T-helper 1 cell (primary cell): ENCODE results near the gene SH3TC1.

Experiments
- DNase-seq, 5 donors: peaks; one replicate each; pipeline ENCODE4 v3.0.0-alpha.2; 2012 to 2020

The SH3TC1 gene

GRCh38 chr4:8232748-8233147 is 33.7 kb downstream of the SH3TC1 start:
- DNase-seq, result no peak

- no peak for DNase-seq
Measured at GRCh38 chr4:8233672-8234484, 34.8 kb downstream of the SH3TC1 start.

GRCh38 chr4:8234715-8235114 is 35.6 kb downstream of the SH3TC1 start:
- no peak for DNase-seq

- DNase-seq, result no peak
Measured at GRCh38 chr4:8235224-8235623, 36.1 kb downstream of the SH3TC1 start.

GRCh38 chr4:8235686-8236085 is 36.6 kb downstream of the SH3TC1 start:
- no peak for DNase-seq

GRCh38 chr4:8236106-8236919 is 37.2 kb downstream of the SH3TC1 start:
- no peak for DNase-seq

- DNase-seq, result no peak
Measured at GRCh38 chr4:8236920-8237195, 37.8 kb downstream of the SH3TC1 start.

GRCh38 chr4:8237256-8237989 is 38.3 kb downstream of the SH3TC1 start:
- DNase-seq, result no peak

GRCh38 chr4:8238036-8238511 is 39.0 kb downstream of the SH3TC1 start:
- DNase-seq, result no peak

GRCh38 chr4:8238515-8239053 is 39.5 kb downstream of the SH3TC1 start:
- no peak for DNase-seq

- DNase-seq, result no peak
Measured at GRCh38 chr4:8239226-8239625, 40.1 kb downstream of the SH3TC1 start.

- no peak for DNase-seq
Measured at GRCh38 chr4:8239661-8240060, 40.6 kb downstream of the SH3TC1 start.

- DNase-seq, result no peak
Measured at GRCh38 chr4:8240211-8241041, 41.3 kb downstream of the SH3TC1 start.

GRCh38 chr4:8241211-8241779 is 42.2 kb downstream of the SH3TC1 start:
- DNase-seq, result no peak

- peak; percentile 46 to 71 (median 64) for DNase-seq
Measured at GRCh38 chr4:8241895-8242696, 43.0 kb downstream of the SH3TC1 start.

- DNase-seq, result no peak
Measured at GRCh38 chr4:8242782-8243560, 43.9 kb downstream of the SH3TC1 start.

- DNase-seq, result no peak
Measured at GRCh38 chr4:8244001-8244757, 45.1 kb downstream of the SH3TC1 start.

GRCh38 chr4:8244931-8245460 is 45.9 kb downstream of the SH3TC1 start:
- DNase-seq, result no peak
